Measurements from ENCODE around the gene CADPS2.

Gene CADPS2

GRCh38 chr7:122886357-122887081, at the start of gene CADPS2:
Gene CADPS2, minus strand, starts transcription at chr7:122886460. Its CDS starts 123 bp downstream, at chr7:122886337.
- no peak for DNase-seq (ENCODE audit: low read depth in 2 of 2)

GRCh38 chr7:122935620-122936019, 49.4 kb upstream of the CADPS2 start:
- DNase-seq (ENCODE audit: low read depth in 2 of 2) = no peak

- DNase-seq (ENCODE audit: low read depth in 2 of 2) = no peak
Measured at GRCh38 chr7:122919643-122920181, 33.5 kb upstream of the CADPS2 start.

GRCh38 chr7:122914812-122915211, 28.6 kb upstream of the CADPS2 start:
- DNase-seq (ENCODE audit: low read depth in 2 of 2) = no peak

- DNase-seq (ENCODE audit: low read depth in 2 of 2) = no peak
Measured at GRCh38 chr7:122913608-122914007, 27.3 kb upstream of the CADPS2 start.

- DNase-seq (ENCODE audit: low read depth in 2 of 2) = no peak
Measured at GRCh38 chr7:122902751-122903495, 16.7 kb upstream of the CADPS2 start.

- no peak for DNase-seq (ENCODE audit: low read depth in 2 of 2)
Measured at GRCh38 chr7:122901250-122901649, 15.0 kb upstream of the CADPS2 start.

GRCh38 chr7:122896509-122896908, 10.2 kb upstream of the CADPS2 start:
- DNase-seq (ENCODE audit: low read depth in 2 of 2) = no peak

GRCh38 chr7:122893486-122893885, 7.2 kb upstream of the CADPS2 start:
- DNase-seq (ENCODE audit: low read depth in 2 of 2) = no peak

GRCh38 chr7:122889116-122889515, 2.9 kb upstream of the CADPS2 start:
- DNase-seq (ENCODE audit: low read depth in 2 of 2) = no peak

GRCh38 chr7:122887848-122888247, 1.6 kb upstream of the CADPS2 start:
- DNase-seq (ENCODE audit: low read depth in 2 of 2) = no peak

- no peak for DNase-seq (ENCODE audit: low read depth in 2 of 2)
Measured at GRCh38 chr7:122887198-122887597, 938 bp upstream of the CADPS2 start.

- DNase-seq (ENCODE audit: low read depth in 2 of 2) = no peak
Measured at GRCh38 chr7:122885583-122886356, 490 bp downstream of the CADPS2 start.

GRCh38 chr7:122884186-122884585, 2.1 kb downstream of the CADPS2 start:
- DNase-seq (ENCODE audit: low read depth in 2 of 2) = no peak

- no peak for DNase-seq (ENCODE audit: low read depth in 2 of 2)
Measured at GRCh38 chr7:122883049-122883680, 3.1 kb downstream of the CADPS2 start.

GRCh38 chr7:122881324-122881723, 4.9 kb downstream of the CADPS2 start:
- DNase-seq (ENCODE audit: low read depth in 2 of 2) = no peak

GRCh38 chr7:122869260-122869659, 17.0 kb downstream of the CADPS2 start:
- DNase-seq (ENCODE audit: low read depth in 2 of 2) = no peak

- DNase-seq (ENCODE audit: low read depth in 2 of 2) = no peak
Measured at GRCh38 chr7:122867471-122867980, 18.7 kb downstream of the CADPS2 start.

GRCh38 chr7:122864838-122865237, 21.4 kb downstream of the CADPS2 start:
- no peak for DNase-seq (ENCODE audit: low read depth in 2 of 2)

GRCh38 chr7:122864016-122864415, 22.2 kb downstream of the CADPS2 start:
- DNase-seq (ENCODE audit: low read depth in 2 of 2) = no peak

- no peak for DNase-seq (ENCODE audit: low read depth in 2 of 2)
Measured at GRCh38 chr7:122858320-122858719, 27.9 kb downstream of the CADPS2 start.

Measured in stimulated activated CD4-positive, alpha-beta T cell treated with anti-CD3 and anti-CD28 coated beads, Interleukin-15, amount 100 ng/mL, for 48 hours (primary cell).